Measurements from ENCODE around the gene ACP5. TPM values are rescaled to one million over a fixed set of nuclear protein-coding genes. Genes with fewer than 3 reads are reported as not detected.
A peak's percentile ranks its signal among the peaks of the same experiment; 100 is the strongest.

Gene ACP5
- total RNA-seq, 1 donor from 2014 or later = 50.9 TPM

GRCh38 chr19:11594084-11594483 is 16.6 kb upstream of the ACP5 start:
- H3K27me3 Mint-ChIP-seq = no peaks in the 10 kb centered on the region
- no peak overlapping the region for H3K27ac Mint-ChIP-seq
- CTCF ChIA-PET = interaction anchor here (1.6 to 2.3 kb wide), 2 partner anchors 34 to 112 kb away, joined by 4 to 8 read pairs; partner anchors contain the start of gene ELOF1
- no peak for DNase-seq
- H3K36me3 Mint-ChIP-seq (ENCODE audit: low read depth) = peaks cover 4% of the 10 kb centered on the region
- TF ChIP-seq, protein P1, sequence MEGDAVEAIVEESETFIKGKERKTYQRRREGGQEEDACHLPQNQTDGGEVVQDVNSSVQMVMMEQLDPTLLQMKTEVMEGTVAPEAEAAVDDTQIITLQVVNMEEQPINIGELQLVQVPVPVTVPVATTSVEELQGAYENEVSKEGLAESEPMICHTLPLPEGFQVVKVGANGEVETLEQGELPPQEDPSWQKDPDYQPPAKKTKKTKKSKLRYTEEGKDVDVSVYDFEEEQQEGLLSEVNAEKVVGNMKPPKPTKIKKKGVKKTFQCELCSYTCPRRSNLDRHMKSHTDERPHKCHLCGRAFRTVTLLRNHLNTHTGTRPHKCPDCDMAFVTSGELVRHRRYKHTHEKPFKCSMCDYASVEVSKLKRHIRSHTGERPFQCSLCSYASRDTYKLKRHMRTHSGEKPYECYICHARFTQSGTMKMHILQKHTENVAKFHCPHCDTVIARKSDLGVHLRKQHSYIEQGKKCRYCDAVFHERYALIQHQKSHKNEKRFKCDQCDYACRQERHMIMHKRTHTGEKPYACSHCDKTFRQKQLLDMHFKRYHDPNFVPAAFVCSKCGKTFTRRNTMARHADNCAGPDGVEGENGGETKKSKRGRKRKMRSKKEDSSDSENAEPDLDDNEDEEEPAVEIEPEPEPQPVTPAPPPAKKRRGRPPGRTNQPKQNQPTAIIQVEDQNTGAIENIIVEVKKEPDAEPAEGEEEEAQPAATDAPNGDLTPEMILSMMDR (IDR thresholded peaks at IDR 0.05) = no peak
- no peaks in the 10 kb centered on the region for H3K9me3 Mint-ChIP-seq
- H3K4me1 Mint-ChIP-seq = peaks cover 24% of the 10 kb centered on the region
- no peak overlapping the region for H3K4me3 Mint-ChIP-seq
- no peak for ATAC-seq (ENCODE audit: low read depth)
- POLR2A ChIA-PET = interaction anchor here (0.6 to 0.7 kb wide), 2 partner anchors 30 to 58 kb away, joined by 3 to 6 read pairs; no protein-coding TSS in a partner anchor
- intact Hi-C loops (cut with micrococcal nuclease) = no loop called here

DNA sequence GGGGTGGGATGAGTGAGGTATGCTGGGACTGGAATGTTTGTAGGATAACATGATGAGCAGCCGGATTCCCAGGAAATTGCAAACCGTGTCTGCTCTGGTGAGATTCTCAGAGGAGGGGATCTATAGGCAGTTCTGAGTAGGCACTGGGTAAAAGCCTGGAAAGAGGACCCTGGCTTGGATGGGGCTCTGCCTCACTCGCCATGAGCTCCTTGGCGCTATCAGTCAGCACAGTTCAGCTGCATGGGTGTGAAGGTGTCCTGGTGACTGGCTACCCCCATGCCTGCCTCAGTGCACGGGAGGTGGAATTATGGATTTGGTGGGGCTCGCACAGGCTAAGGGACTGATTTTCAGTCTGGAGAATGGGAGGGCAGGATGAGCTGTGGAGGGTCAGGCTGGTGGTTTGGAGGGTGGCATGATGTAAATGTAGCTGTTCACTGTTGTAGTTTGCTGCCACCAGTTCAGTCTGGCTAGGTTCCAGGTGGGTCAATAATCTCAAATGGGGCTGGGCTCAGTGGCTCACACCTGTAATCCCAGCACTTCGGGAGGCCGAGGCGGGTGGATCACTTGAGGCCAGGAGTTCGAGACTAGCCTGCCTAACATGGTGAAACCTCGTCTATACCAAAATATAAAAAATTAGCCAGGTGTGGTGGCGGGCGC is 10.7 kb upstream of the ACP5 start:
- POLR2A ChIA-PET = interaction anchor here (1.0 to 1.2 kb wide), 3 partner anchors 10 to 52 kb away, joined by 3 to 6 read pairs (median 4); no protein-coding TSS in a partner anchor
- no peak overlapping the region for H3K27ac Mint-ChIP-seq
- no peak overlapping the region for H3K4me3 Mint-ChIP-seq

DNA sequence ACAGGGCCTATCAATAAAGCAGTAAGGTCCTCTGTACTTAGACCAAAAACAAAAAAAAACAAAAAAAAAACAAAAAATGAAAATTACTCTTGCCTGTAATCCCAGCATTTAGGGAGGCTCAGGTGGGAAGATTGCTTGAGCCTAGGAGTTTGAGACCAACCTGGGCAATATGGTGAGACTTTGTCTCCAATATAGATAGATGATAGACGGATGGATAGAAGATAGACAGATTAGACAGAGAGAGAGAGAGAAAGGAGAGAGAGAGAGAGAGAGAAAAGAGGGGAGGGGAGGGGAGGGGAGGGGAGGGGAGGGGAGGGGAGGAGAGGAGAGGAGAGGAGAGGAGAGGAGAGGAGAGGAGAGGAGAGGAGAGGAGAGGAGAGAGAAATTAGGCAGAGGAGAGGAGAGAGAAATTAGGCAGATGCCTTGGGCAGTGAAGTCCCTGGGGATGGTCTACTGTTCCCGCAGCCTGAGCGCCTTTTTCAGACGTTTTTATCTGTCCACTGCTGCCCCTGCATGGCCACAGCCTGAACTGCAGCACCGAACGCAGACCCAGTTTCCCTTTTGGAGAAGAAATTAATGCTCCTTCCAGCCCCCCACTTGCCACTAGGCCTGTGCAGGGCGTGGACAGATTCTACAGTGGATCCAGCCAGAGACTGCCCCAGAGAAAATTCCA is 10.0 kb upstream of the ACP5 start:
- TF ChIP-seq, protein P1 (IDR thresholded peaks at IDR 0.05) = no peak
- intact Hi-C loops (cut with micrococcal nuclease) = loop anchor here (1.0 to 10.0 kb wide), 8 partner anchors 27 to 293 kb away; partner anchors contain the start of genes ODAD3, PRKCSH, TSPAN16 and ZNF653
- H3K27me3 Mint-ChIP-seq = no peaks in the 10 kb centered on the region
- no peaks in the 10 kb centered on the region for H3K9me3 Mint-ChIP-seq
- H3K27ac Mint-ChIP-seq = peak overlapping the region; percentile 30
- no peak overlapping the region for H3K4me3 Mint-ChIP-seq
- peak; percentile 81 for ATAC-seq (ENCODE audit: low read depth)
- ChIA-PET POLR2A (interaction anchor here (0.7 to 10.3 kb wide), 7 partner anchors 9 to 258 kb away, joined by 3 to 314 read pairs (median 5); partner anchors contain the start of gene ELOF1), CTCF (interaction anchor here (0.8 to 9.4 kb wide), 5 partner anchors 25 to 206 kb away, joined by 3 to 70 read pairs (median 4); partner anchors contain the start of gene ELOF1)
- peak; percentile 76 for DNase-seq
- no peaks in the 10 kb centered on the region for H3K36me3 Mint-ChIP-seq (ENCODE audit: low read depth)
- peaks cover 54% of the 10 kb centered on the region for H3K4me1 Mint-ChIP-seq

More for the DNA sequence above, 10.7 kb upstream of the ACP5 start:
- CTCF ChIA-PET = interaction anchor here (0.8 to 9.4 kb wide), 6 partner anchors 25 to 207 kb away, joined by 3 to 70 read pairs (median 4); partner anchors contain the start of gene ELOF1
- intact Hi-C loops (cut with micrococcal nuclease) = loop anchor here (1.0 to 10.0 kb wide), 8 partner anchors 28 to 293 kb away; partner anchors contain the start of genes ODAD3, PRKCSH, TSPAN16 and ZNF653
- peaks cover 49% of the 10 kb centered on the region for H3K4me1 Mint-ChIP-seq
- TF ChIP-seq, protein P1 (IDR thresholded peaks at IDR 0.05) = no peak
- no peaks in the 10 kb centered on the region for H3K36me3 Mint-ChIP-seq (ENCODE audit: low read depth)
- ATAC-seq (ENCODE audit: low read depth) (no peak), DNase-seq (no peak)
- H3K27me3 Mint-ChIP-seq = no peaks in the 10 kb centered on the region
- H3K9me3 Mint-ChIP-seq = no peaks in the 10 kb centered on the region

DNA sequence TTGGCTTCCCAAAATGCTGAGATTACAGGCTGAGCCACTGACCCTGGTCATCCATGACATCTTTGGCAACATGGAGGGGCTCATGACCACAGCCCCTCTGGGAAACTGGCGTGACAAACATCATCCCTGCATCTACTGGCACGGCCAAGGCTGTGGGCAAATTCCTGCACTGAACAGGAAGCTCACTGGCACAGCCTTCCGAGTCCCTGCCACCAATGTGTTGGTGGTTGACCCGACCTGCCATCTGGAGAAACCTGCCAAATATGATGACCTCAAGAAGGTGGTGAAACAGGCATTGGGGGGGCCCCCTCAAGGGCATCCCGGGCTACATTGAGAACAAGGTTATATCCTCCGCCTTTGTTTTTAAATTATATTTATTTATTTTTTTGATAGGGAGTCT is 8.9 kb upstream of the ACP5 start:
- intact Hi-C loops (cut with micrococcal nuclease) = loop anchor here (2.0 to 10.0 kb wide), 4 partner anchors 82 to 292 kb away; partner anchors contain the start of genes ODAD3, PRKCSH, TSPAN16 and ZNF653
- TF ChIP-seq, protein P1 (IDR thresholded peaks at IDR 0.05) = no peak
- no peaks in the 10 kb centered on the region for H3K36me3 Mint-ChIP-seq (ENCODE audit: low read depth)
- ChIA-PET CTCF (interaction anchor here (1.1 to 9.4 kb wide), 4 partner anchors 18 to 114 kb away, joined by 3 to 70 read pairs (median 12); partner anchors contain the start of gene ELOF1), POLR2A (interaction anchor here (0.7 to 10.3 kb wide), 6 partner anchors 11 to 102 kb away, joined by 3 to 314 read pairs (median 4); partner anchors contain the start of gene ELOF1)
- H3K27ac Mint-ChIP-seq = no peak overlapping the region
- H3K4me3 Mint-ChIP-seq = no peak overlapping the region
- peaks cover 64% of the 10 kb centered on the region for H3K4me1 Mint-ChIP-seq
- no peaks in the 10 kb centered on the region for H3K27me3 Mint-ChIP-seq
- H3K9me3 Mint-ChIP-seq = no peaks in the 10 kb centered on the region
- DNase-seq (no peak), ATAC-seq (ENCODE audit: low read depth) (no peak)

Data from activated B cell treated with CpG ODN at 0.5 μM for 24 hours (primary cell).